Neural cell (in vitro differentiated cells): Measurements from ENCODE around the gene LRRC8C.

Experiments used
- CTCF ChIP-seq: fragments of 450-650 bp; IDR thresholded peaks from 2 replicates; pipeline ENCODE4 v1.5.1; 2014; ENCODE audit warnings: antibody characterized with exemption, mild to moderate bottlenecking, moderate library complexity; ENCODE audit not compliant: poor library complexity, severe bottlenecking
- EP300 ChIP-seq: fragments of 450-650 bp; conservative IDR thresholded peaks from 2 replicates; pipeline ENCODE4 v1.6.1; 2014; ENCODE audit warnings: antibody characterized with exemption, mild to moderate bottlenecking, moderate library complexity; ENCODE audit not compliant: poor library complexity, severe bottlenecking
- EZH2 ChIP-seq: fragments of 200-600, 300-800 bp; shearing (Covaris generic), sonication (generic); IDR thresholded peaks from 2 replicates; pipeline ENCODE4 v1.6.1; 2014; ENCODE audit warnings: antibody characterized with exemption, low read length, borderline replicate concordance, mild to moderate bottlenecking; ENCODE audit not compliant: insufficient read depth, poor library complexity, severe bottlenecking
- MXI1 ChIP-seq: fragments of 450-650 bp; conservative IDR thresholded peaks from 2 replicates; pipeline ENCODE4 v1.6.1; 2014; ENCODE audit warnings: antibody characterized with exemption, mild to moderate bottlenecking; ENCODE audit not compliant: poor library complexity, severe bottlenecking
- POLR2AphosphoS5 ChIP-seq: IDR thresholded peaks from 2 replicates; pipeline ENCODE4 v1.6.1; 2012
- RAD21 ChIP-seq: fragments of 450-650 bp; conservative IDR thresholded peaks from 2 replicates; pipeline ENCODE4 v1.6.1; 2014; ENCODE audit warnings: antibody characterized with exemption, mild to moderate bottlenecking, moderate library complexity
- REST ChIP-seq: IDR thresholded peaks from 2 replicates; pipeline ENCODE4 v1.6.1; 2012; ENCODE audit warnings: borderline replicate concordance
- SMC3 ChIP-seq: fragments of 450-650 bp; conservative IDR thresholded peaks from 2 replicates; pipeline ENCODE4 v1.6.1; 2014; ENCODE audit warnings: antibody characterized with exemption, mild to moderate bottlenecking, moderate library complexity; ENCODE audit not compliant: poor library complexity
- TAF1 ChIP-seq: IDR thresholded peaks from 2 replicates; pipeline ENCODE4 v1.6.1; 2012; ENCODE audit warnings: low read depth

- no peak for TF ChIP-seq CTCF
- no peak for TF ChIP-seq EP300
- no peak for TF ChIP-seq EZH2
- no peak for TF ChIP-seq POLR2AphosphoS5
- TF ChIP-seq REST, result no peak
- no peak for TF ChIP-seq TAF1
- no peak for TF ChIP-seq RAD21
- no peak for TF ChIP-seq SMC3
- TF ChIP-seq MXI1, result no peak
These were observed 130.7 kb downstream of the LRRC8C start for GRCh38 chr1:89763649-89763986.
